Stimulated activated CD4-positive, alpha-beta T cell treated with anti-CD3 and anti-CD28 coated beads, Interleukin-1b, Interleukin-23, amount 100 ng/mL, for 1 hour (primary cell): ENCODE measurements around the gene ACAT2.
"Not testable (repeated sequence)": the region's sequence is repeated elsewhere in the genome, so short reads cannot be mapped to it uniquely, and the experiment has no call there.

ENCODE experiments used
- DNase-seq, 2 donors: peaks; one replicate each; pipeline ENCODE4 v3.0.0-alpha.2; 2020; ENCODE audit warnings: low read depth in 2 of 2

The ACAT2 gene

DNA sequence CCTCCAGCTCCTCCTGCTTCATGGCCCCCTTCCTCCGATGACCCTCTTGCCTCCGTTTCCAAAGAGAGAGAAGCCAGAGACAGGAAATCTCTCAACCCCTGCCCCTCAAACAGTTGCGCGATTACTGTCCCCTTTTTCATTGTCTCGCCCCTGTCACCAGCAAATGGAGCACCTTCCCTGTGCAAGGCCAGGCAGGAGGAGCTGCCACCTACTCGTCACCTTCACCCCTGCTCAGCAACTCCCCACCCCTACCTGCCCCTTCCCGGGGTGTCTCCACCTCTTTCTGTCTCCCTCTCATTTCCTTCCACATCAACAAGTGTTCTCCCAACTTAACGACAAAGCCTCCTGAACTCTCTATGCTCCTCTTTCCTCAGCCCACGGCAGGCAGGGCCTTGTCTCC lies 51.9 kb downstream of the ACAT2 start:
- DNase-seq, result no peak

DNA sequence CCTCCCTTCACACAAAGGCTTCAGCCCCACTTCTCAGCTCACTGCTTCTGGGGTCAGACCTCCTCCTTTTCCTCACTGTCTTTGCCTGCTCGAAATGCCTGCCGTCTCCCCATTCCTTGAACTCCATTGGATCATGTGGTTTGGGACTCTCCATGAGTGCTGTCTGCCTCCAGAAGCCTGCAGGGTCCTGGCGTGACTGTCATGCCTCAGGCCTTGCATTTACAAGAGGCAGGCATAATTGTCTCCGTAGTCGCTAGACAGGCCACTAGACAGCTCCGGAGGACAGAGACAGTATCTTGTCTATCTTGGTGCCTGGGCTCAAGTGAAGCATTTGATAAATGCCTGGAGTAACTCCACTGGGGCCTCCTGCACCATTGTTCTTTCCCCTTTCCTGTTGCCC lies 53.6 kb downstream of the ACAT2 start:
- DNase-seq, result no peak

- not testable (repeated sequence) for DNase-seq
Measured at GRCh38 chr6:159816775-159817174, 54.9 kb downstream of the ACAT2 start.

- DNase-seq, result no peak
Measured at GRCh38 chr6:159817951-159818739, 56.3 kb downstream of the ACAT2 start.

DNA sequence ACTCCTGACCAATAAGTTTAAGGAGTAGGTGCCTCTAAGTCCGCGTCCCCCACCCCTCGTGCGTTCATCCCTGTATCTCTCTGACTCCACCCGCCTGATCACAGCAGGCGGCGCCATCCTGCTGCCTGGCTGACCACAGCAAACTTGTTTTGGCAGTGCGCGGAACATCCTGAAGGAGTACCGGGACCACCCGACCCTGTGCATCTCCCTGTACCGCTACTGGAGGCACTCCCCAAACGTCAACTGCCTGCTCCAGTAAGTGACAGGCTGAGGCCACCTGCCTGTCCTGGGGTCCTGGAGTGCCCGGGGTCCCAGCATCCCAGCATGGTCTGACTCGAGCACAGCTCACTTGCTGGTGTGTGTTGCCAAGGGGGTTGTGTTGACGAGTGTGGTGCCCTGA lies 57.3 kb downstream of the ACAT2 start:
- no peak for DNase-seq

DNA sequence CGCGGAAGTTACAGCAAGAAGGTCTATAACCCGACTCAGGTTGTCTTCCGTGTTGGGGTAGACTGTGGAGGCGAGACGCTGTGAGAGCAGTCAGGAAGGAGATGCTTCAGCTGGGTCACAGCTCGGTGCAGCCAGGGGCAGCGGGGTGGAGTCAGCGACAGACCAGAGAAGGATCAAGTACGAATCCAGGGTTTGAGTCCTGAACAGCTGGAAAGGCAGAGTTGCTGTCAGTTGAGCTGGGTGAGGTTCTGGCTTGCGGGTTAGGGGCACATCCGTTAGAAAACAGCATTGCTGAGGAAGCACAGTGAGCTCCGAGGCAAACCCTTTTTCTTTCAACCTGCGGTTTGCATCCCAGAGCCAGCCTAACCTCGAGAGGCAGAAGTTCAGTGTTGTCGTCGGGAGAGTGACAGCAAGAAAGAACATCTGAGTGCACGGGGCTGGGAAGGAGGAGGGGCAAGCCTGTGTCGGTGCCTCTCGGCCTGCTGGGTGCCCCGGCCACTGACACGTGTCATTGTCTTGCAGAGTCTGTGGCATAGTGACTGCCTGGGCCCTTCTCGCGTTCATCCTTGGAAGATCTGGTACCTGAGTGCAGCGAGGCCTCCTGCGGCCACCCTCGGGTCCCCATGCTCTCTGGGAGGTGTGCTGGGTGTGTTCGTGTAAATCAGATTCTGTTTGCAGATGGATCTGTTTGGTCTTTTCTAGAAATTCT lies 58.2 kb downstream of the ACAT2 start:
- no peak for DNase-seq

DNA sequence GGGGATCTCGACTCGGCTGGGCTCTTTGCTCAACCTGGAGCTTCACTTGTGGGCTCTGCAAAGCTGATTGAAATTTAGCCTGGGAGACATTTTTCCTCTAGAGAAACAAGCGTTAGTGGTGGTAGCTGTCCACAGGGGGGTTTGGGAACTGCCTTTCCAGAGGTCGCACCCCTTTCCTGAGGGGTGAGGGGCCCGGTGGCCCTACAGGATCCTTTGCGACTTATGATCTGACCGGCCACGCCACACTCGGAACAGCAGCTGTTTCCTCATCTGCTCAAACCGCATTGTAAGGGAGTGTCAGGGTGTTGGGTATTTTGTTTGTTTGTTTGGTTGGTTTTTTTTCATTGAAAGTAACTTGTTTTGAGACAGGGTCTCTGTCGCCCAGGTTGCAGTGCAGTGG lies 59.3 kb downstream of the ACAT2 start:
- no peak for DNase-seq

GRCh38 chr6:159821726-159822125 lies 59.9 kb downstream of the ACAT2 start:
- no peak for DNase-seq

- no peak for DNase-seq
Measured at GRCh38 chr6:159823953-159824352, 62.1 kb downstream of the ACAT2 start.

DNA sequence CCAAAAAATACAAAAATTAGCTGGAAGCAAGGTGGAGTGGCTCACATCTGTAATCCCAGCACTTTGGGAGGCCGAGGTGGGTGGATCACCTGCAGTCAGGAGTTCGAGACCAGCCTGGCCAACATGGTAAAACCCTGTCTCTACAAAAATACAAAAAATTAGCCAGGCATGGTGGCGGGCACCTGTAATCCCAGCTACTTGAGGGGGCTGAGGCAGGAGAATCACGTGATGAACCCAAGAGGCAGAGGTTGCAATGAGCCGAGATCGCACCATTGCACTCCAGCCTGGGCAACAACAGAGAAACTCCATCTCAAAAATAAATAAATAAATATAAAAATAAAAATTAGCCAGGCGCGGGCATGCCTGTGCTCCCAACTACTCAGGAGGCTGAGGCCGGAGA lies 62.8 kb downstream of the ACAT2 start:
- not testable (repeated sequence) for DNase-seq

DNA sequence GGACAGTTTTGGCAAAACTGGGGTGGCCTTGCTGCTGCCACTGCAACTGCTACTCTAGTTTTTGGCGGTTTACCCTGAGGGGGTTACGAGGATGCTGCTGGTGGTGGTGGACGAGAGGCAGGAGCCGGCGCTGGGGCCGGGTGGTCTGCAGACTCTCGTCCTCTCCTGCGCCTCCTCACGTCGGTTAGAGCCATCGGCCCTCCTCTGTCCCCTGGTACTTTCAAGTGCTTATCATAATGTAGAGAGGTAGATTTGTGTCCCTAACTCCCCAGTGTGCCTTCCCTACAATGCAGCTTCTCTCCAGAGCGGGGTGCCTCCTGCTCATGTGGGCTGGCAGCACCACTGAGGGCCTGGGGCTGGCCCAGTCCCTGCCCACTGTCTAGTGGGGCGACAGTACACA lies 64.2 kb downstream of the ACAT2 start:
- no peak for DNase-seq

DNA sequence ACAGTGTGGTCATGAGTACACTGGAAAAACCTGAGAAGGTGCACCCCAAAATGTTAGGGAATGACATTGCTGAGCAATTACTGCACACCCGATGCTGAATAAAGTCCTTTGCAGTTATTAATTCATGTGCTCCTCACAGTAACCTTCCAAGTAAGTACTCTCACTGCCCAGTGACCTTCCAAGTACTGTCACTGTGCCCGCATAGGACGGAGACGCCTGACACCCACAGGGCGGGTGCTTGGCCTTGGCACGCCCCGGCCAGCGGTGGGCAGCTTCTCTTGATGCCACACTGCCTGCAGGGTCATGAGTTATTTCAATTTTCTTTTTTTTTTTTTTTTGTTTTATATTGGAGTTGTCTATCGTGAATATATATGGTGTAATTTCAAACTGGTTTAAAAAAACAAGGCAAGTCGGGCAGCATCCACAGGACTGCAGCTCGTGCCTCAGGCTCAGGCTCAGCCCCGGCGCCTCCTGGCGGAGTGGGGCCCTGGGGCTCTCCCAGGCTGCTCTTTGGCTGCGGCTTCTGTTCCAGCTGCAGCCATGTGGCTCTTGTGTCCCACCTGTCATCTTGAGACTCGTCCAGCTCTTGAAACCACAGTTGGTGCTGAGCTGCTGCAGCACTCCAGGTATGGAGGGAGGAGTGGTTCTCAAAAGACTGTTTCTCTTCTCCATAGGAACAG lies 65.3 kb downstream of the ACAT2 start:
- DNase-seq, result no peak

- DNase-seq, result no peak
Measured at GRCh38 chr6:159828074-159828473, 66.2 kb downstream of the ACAT2 start.
